Activated naive CD8-positive, alpha-beta T cell treated with anti-CD3 and anti-CD28 coated beads, Interleukin-2, amount 50 U/mL, for 24 hours (primary cell): ENCODE data around the gene RAB3B.
A peak's percentile ranks its signal among the peaks of the same experiment; 100 is the strongest.

Experiments used
- ATAC-seq: fragments of 150-1000 bp; cut with Tn5 transposase; one replicate; pipeline ENCODE4 v1.10.0; 2021
- DNase-seq: peaks from one replicate; pipeline ENCODE4 v3.0.0; 2021
- H3K27ac Mint-ChIP-seq: one replicate; pipeline ENCODE4 v1.8.0; 2021; ENCODE audit warnings: mild to moderate bottlenecking, mixed read lengths
- H3K27me3 Mint-ChIP-seq: one replicate; pipeline ENCODE4 v1.8.0; 2021; ENCODE audit warnings: mixed read lengths
- H3K36me3 Mint-ChIP-seq: one replicate; pipeline ENCODE4 v1.8.0; 2021; ENCODE audit warnings: low read depth, mixed read lengths
- H3K4me1 Mint-ChIP-seq: one replicate; pipeline ENCODE4 v1.8.0; 2021; ENCODE audit warnings: mixed read lengths
- H3K4me3 Mint-ChIP-seq: one replicate; pipeline ENCODE4 v1.8.0; 2021; ENCODE audit warnings: mild to moderate bottlenecking, moderate library complexity, mixed read lengths
- H3K9me3 Mint-ChIP-seq: one replicate; pipeline ENCODE4 v1.8.0; 2021; ENCODE audit warnings: mixed read lengths

Gene RAB3B

DNA sequence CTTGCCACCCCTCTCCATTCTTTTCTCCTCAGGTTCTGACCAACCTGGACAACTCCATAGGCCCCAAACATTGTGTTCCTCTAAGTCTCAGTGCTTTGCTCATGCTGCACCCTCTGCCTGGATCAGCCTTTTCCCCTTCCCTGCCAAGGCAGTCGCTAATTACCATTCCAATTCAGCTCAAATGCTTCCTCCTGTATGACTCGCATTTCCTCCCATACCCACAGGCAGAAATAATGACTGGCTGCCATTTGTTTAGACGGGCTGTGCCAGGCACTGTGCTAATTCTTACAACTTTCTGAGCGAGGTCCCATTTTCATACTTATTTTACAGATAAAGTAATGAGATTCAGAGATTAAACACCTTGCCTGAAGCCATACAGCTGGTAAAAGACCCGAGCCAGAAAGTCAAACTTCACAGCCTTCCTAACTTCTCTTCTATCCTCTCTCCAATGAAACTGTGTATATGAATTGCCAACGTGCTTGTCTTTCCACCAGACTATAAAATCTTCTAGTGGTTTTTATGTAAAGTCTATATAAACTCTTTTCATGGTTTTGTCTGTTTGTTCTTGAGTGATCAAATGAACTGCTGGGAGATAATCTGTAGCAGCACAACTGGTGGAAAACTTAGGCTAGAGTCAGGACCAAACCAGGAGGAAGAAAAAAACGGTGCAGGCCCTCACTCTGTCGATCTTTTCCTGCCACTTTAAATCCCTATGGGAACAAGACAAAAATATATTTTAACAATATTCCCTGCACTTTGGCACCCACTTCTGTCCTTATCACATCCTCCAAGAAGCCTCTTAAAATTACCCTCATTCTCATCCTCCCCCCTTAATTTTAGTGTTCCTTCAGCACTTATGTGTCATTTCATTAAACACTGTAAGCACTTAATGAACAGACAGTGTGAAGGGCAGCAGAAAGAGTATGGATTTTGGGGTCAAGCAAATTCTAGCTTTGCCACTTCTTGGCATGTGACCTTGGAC, 33.7 kb downstream of the RAB3B start:
- H3K27me3 Mint-ChIP-seq = peaks cover 3% of the 10 kb centered on the region
- ATAC-seq (no peak), DNase-seq (no peak)
- no peak overlapping the region for H3K4me3 Mint-ChIP-seq
- H3K36me3 Mint-ChIP-seq = no peaks in the 10 kb centered on the region
- no peaks in the 10 kb centered on the region for H3K9me3 Mint-ChIP-seq
- no peak overlapping the region for H3K27ac Mint-ChIP-seq
- H3K4me1 Mint-ChIP-seq = peaks cover 14% of the 10 kb centered on the region

DNA sequence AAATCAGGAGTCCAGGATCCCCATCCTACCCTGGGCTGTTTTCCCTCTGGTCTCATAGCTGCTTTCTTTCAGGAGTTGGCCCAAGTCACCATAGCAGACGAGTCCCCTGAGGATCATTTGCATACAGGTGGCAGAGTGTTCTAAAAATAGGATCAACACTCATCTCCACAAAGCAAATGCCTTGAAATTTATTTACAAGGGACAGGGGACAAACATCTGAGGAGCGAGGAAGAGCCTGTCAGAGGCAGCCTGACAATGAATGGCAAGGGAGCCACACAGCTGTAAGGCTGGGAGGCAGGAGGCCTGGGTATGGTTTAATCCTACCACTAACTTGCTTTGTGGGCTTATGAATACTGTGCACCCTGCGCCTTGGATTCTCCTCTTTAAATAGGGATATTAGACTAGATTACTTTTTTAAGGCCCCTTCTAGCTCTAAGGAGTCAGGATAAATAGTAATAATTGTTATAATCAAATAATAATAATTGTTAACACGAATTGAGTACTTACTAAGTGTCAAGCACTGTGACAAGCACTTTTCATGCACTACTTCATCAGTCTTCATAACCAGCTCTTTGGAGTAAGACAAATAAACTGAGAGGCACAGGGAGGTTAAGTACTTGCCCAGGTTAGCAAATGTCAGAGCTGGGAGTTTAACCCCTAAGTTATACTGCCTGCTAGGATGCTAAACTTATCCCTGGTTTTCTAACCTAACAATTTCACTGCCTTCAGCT, 34.5 kb downstream of the RAB3B start:
- Mint-ChIP-seq H3K36me3 (no peaks in the 10 kb centered on the region), H3K27me3 (peaks cover 3% of the 10 kb centered on the region), H3K27ac (no peak overlapping the region), H3K4me1 (peaks cover 14% of the 10 kb centered on the region), H3K4me3 (no peak overlapping the region), H3K9me3 (no peaks in the 10 kb centered on the region)
- no peak for ATAC-seq
- no peak for DNase-seq

DNA sequence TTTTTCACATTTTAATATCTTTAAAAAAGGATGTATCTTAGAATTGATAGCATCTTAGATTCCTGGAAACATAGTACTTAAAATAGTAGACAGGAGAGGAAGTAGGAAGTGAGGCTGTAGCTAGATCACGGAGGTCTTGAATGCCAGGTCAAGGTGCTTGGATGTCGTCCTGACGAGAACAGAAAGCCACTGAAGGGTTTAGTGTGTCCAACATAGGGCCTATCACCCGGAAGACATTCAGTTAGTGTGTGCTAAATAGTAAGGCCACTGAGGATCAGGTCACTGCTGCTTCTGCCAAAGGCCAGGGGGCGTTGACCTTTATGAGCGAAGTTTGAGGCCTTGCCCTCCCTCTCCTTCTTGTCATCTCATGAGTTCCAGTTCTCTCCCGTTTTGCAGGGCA, 35.7 kb downstream of the RAB3B start:
- Mint-ChIP-seq H3K27ac (no peak overlapping the region), H3K4me3 (no peak overlapping the region), H3K9me3 (no peaks in the 10 kb centered on the region), H3K4me1 (peaks cover 14% of the 10 kb centered on the region), H3K36me3 (no peaks in the 10 kb centered on the region), H3K27me3 (peaks cover 6% of the 10 kb centered on the region)
- DNase-seq (no peak), ATAC-seq (no peak)

DNA sequence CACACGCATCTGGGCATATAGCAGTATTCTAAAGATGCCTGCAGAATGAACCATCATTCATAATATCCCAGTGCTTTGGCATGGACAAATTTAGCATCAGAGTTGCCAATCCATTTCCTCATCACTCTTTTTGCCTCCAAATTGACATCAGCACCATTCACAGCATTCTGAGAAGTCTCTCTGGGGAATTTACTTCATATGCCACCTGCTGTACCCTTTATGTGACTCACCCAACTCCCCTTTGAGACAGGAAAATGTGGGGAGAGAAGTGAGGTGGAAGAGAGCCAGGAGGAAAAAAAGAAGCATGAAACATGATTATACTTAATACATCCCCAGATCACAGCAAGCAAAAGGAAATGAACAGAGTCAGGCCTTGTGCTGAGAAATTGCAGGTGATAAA, 37.4 kb downstream of the RAB3B start:
- no peak for DNase-seq
- peak overlapping the region; percentile 68 for H3K27ac Mint-ChIP-seq

DNA sequence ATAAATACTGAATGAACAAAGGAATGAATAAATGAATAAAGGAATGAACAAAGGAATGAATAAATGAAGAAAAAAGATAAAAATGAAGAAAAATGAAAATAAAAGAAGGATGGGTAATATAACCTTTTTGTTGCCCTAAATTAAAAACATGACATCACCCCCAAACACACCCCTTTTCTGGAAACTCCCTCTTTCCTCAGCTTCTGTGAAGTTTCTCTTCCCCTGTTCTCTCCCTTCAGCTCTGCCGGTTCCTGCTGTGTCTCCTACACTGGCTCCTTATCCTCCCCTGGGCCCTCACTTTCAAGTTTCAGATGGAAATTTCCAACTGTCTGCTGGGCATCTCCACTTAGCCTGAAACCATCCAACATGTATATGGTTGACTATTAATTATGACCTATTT, 37.9 kb downstream of the RAB3B start:
- H3K9me3 Mint-ChIP-seq = no peaks in the 10 kb centered on the region
- DNase-seq (no peak), ATAC-seq (no peak)
- peaks cover 6% of the 10 kb centered on the region for H3K27me3 Mint-ChIP-seq
- peak overlapping the region; percentile 35 for H3K4me3 Mint-ChIP-seq
- H3K36me3 Mint-ChIP-seq = no peaks in the 10 kb centered on the region
- peaks cover 14% of the 10 kb centered on the region for H3K4me1 Mint-ChIP-seq
- H3K27ac Mint-ChIP-seq = peak overlapping the region; percentile 68

More for the DNA sequence above, 37.4 kb downstream of the RAB3B start:
- H3K4me1 Mint-ChIP-seq = peaks cover 14% of the 10 kb centered on the region
- peak overlapping the region; percentile 35 for H3K4me3 Mint-ChIP-seq
- ATAC-seq = peak; percentile 57
- peaks cover 6% of the 10 kb centered on the region for H3K27me3 Mint-ChIP-seq
- no peaks in the 10 kb centered on the region for H3K9me3 Mint-ChIP-seq
- no peaks in the 10 kb centered on the region for H3K36me3 Mint-ChIP-seq

DNA sequence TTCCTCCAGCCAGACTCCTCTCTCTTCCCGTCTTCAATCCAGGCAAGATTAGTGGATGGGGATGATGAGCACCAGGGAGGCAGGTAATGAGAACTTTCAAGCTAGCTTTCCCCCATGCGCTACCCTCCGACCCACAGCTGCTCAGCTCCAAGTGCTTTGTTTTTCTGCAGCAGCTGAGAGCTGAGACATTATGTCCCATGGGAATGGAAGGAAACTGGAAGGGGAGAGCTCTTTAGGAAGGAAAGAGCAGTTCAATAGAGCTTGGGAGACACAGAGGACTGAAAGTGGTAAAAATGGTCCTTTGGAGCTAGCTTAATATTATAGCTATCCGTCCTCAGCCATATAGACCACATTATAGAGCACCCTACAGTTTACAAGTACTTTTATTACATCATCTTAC, 39.8 kb downstream of the RAB3B start:
- no peak for ATAC-seq
- H3K4me3 Mint-ChIP-seq = no peak overlapping the region
- no peak overlapping the region for H3K27ac Mint-ChIP-seq
- DNase-seq = no peak
- H3K36me3 Mint-ChIP-seq = no peaks in the 10 kb centered on the region
- H3K9me3 Mint-ChIP-seq = no peaks in the 10 kb centered on the region
- peaks cover 11% of the 10 kb centered on the region for H3K4me1 Mint-ChIP-seq
- peaks cover 6% of the 10 kb centered on the region for H3K27me3 Mint-ChIP-seq

DNA sequence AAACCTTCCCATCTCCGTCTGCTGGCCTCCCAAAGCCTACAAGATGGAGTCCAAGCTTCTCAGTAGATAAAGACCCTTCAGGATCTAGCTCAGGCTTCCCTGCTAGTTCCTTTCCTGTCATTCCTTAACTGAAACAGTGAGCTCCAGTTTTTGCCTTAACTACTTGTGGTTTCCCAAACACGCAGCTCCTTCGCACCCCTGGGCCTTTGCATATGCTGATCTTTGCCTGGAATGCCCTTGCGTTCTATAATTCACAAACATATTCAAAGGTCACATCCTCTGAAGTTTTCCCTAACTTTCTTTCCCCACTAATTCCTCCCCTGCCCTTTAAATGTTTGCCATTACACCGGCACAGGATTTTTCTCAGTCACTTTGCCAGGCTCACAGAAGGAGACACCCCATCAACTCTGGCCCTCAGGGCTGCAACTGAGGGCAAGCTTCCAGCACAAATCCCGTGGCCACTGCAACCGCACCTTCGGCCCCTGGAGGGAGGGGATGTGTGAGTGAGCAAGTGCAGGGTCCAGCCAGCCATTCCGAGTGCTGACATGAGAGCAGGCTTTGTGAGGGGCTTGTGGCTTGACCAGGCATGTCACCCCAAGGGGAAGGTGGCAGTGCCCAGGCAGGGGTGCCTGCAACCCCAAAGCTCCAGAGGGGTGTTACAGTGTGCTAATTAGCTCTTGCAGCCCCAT, 41.3 kb downstream of the RAB3B start:
- Mint-ChIP-seq H3K36me3 (no peaks in the 10 kb centered on the region), H3K4me3 (no peak overlapping the region), H3K27me3 (peaks cover 6% of the 10 kb centered on the region), H3K27ac (no peak overlapping the region), H3K9me3 (no peaks in the 10 kb centered on the region), H3K4me1 (peaks cover 11% of the 10 kb centered on the region)
- no peak for DNase-seq
- no peak for ATAC-seq

DNA sequence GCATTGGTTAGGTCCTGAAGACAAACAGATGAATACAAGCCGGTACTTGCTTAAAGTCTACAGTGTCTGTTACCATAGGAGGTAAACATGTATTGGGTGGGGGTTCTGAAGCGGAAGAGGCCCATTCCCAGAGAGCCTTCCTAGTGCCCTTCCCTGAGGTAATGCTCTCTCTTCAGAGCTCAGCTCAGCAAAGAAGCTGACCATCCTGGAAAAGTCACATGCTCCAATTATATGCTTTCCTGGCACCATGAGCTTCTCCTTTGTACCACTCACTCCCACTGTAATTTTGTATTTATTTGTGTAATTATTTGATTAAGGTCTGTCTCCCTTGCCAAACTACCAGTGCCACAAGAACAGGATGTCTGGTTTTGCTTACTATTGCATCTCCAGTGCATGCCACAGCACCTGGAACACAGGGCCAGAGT, 42.0 kb downstream of the RAB3B start:
- ATAC-seq (no peak), DNase-seq (no peak)
- no peaks in the 10 kb centered on the region for H3K36me3 Mint-ChIP-seq
- no peak overlapping the region for H3K27ac Mint-ChIP-seq
- no peak overlapping the region for H3K4me3 Mint-ChIP-seq
- H3K4me1 Mint-ChIP-seq = peaks cover 11% of the 10 kb centered on the region
- no peaks in the 10 kb centered on the region for H3K9me3 Mint-ChIP-seq
- peaks cover 6% of the 10 kb centered on the region for H3K27me3 Mint-ChIP-seq

DNA sequence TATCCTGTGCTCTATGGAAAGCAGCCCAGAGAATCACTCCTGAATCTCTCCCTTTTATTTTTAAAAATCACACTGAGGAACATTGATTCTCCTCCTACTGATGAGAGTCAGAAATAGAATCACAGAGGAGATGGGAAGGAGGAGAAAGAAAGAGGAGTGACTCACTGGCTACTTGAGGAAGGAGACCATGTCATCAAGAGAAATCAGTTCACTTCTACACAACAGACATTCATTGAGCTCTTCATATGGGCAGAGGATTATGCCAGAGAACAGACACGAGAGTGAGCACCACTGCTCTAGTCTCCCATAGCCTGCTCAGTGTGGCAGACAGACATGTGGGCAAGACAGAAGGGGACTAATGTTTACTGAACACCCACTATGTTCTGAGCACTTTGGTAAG, 44.2 kb downstream of the RAB3B start:
- DNase-seq (no peak), ATAC-seq (no peak)
- H3K4me3 Mint-ChIP-seq = no peak overlapping the region
- peaks cover 6% of the 10 kb centered on the region for H3K27me3 Mint-ChIP-seq
- peaks cover 9% of the 10 kb centered on the region for H3K9me3 Mint-ChIP-seq
- no peak overlapping the region for H3K27ac Mint-ChIP-seq
- no peaks in the 10 kb centered on the region for H3K4me1 Mint-ChIP-seq
- H3K36me3 Mint-ChIP-seq = peaks cover under 1% of the 10 kb centered on the region

DNA sequence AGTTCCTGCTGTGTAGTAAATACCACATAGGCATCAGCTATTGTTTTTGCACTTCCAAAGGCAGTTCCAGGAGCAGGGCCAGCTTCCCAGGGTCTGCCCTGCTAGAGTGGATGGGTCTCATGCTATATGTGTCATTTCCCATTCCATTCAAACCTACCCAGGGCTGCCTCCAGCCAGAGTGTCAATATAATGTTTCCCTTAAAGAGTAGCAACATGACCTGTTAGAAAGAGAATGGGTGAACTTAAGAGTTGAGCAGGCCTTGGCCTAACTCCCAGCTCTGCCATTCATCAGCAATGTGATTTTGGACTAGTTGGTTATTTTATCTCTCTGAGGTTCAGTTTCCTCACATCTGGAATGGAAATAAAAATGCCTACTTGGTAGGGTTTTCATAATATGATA, 44.9 kb downstream of the RAB3B start:
- ATAC-seq = no peak
- Mint-ChIP-seq H3K27ac (no peak overlapping the region), H3K4me1 (no peaks in the 10 kb centered on the region), H3K9me3 (peaks cover 14% of the 10 kb centered on the region), H3K36me3 (peaks cover 5% of the 10 kb centered on the region), H3K4me3 (no peak overlapping the region), H3K27me3 (peaks cover 6% of the 10 kb centered on the region)
- no peak for DNase-seq

DNA sequence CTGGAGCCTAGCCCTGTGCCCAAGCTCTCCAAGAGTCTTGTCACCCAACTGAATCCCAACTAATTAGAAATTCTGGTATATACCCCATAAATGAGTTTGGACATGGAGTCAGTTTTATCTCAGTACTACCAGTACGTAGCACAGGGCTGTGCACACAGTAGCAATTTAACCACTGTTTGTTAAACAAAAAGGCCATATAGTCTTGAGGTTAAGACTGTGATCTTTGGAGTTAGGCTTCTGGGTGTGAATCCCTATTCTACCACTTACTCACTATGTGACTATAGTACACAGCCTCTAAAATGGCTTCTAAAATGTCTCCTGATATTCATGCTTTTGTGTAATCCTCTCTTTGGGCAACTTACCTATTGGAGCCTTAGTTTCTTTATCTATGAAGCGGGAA, 48.2 kb downstream of the RAB3B start:
- Mint-ChIP-seq H3K27ac (no peak overlapping the region), H3K4me3 (no peak overlapping the region), H3K36me3 (peaks cover 5% of the 10 kb centered on the region), H3K9me3 (peaks cover 14% of the 10 kb centered on the region), H3K27me3 (no peaks in the 10 kb centered on the region), H3K4me1 (no peaks in the 10 kb centered on the region)
- DNase-seq (no peak), ATAC-seq (no peak)

DNA sequence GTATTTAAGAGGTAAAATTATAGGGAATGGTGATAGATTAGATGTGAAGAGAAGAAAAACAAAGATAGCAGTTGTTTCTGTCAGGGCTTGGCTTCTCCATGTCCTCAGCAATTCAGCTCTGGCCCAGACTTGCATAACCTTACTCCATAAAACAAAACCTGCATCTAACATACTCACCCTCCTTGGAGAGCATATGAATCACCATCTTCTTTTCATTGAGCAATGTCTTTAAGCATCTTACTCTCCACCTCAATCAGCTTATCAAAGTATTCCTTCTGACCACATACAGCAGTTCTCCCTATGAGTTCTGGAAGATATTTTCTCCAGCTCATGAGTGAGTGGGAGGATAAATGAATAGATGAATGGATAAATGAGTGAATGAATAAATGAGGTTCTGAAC, 49.0 kb downstream of the RAB3B start:
- Mint-ChIP-seq H3K4me1 (no peaks in the 10 kb centered on the region), H3K27ac (no peak overlapping the region)
- DNase-seq = no peak

DNA sequence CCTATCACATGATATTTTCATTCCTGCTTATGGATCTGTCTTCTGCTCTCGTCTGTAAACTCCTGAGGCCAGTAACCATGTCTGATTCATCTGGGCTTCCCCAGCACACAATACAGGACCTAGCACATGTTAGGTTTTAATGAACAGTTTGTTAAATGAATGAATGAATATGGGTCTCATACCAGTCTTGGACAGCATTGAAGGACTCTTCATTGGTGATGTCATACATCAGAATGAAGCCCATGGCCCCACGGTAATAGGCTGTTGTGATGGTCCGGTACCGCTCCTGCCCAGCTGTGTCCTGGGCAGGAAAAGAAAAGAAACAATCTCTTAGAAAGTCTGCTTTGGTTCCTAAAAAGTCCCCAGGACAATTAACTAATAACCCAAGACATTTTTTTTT, 53.4 kb downstream of the RAB3B start:
- Mint-ChIP-seq H3K27me3 (peaks cover 3% of the 10 kb centered on the region), H3K4me3 (no peak overlapping the region), H3K9me3 (peaks cover 12% of the 10 kb centered on the region), H3K27ac (no peak overlapping the region), H3K36me3 (peaks cover 5% of the 10 kb centered on the region), H3K4me1 (no peaks in the 10 kb centered on the region)
- ATAC-seq (no peak), DNase-seq (no peak)

More for the DNA sequence above, 49.0 kb downstream of the RAB3B start:
- peaks cover 2% of the 10 kb centered on the region for H3K27me3 Mint-ChIP-seq
- H3K36me3 Mint-ChIP-seq = peaks cover 5% of the 10 kb centered on the region
- ATAC-seq = no peak
- H3K4me3 Mint-ChIP-seq = no peak overlapping the region
- H3K9me3 Mint-ChIP-seq = peaks cover 14% of the 10 kb centered on the region

DNA sequence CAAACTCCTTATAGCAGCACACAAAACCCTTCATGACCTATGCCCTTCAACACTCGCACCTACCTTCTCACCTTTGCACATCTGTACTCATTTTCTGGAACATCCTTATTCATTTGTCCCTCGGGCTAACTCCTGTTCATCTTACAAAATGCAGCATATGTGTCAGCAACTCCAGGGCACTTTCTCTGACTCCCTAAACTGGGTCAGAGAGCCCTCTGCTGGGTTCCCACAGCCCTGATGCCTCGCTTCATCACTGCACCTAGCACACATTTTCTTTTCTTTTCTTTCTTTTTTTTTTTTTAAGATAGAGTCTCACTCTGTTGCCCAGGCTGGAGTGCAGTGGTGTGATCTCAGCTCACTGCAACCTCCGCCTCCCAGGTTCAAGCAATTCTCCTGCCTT, 54.0 kb downstream of the RAB3B start:
- Mint-ChIP-seq H3K4me1 (no peaks in the 10 kb centered on the region), H3K4me3 (no peak overlapping the region), H3K27ac (no peak overlapping the region), H3K9me3 (peaks cover 6% of the 10 kb centered on the region), H3K36me3 (peaks cover 5% of the 10 kb centered on the region), H3K27me3 (peaks cover 3% of the 10 kb centered on the region)
- ATAC-seq (no peak), DNase-seq (no peak)
